GM19043 (cell line): ENCODE measurements around the gene LY6G6D.

Experiments used
- ATAC-seq: cut with Tn5 transposase; IDR thresholded peaks from one replicate; pipeline ENCODE4 v1.9.1; 2021; ENCODE audit warnings: low read depth; ENCODE audit not compliant: unreplicated experiment

The LY6G6D gene

DNA sequence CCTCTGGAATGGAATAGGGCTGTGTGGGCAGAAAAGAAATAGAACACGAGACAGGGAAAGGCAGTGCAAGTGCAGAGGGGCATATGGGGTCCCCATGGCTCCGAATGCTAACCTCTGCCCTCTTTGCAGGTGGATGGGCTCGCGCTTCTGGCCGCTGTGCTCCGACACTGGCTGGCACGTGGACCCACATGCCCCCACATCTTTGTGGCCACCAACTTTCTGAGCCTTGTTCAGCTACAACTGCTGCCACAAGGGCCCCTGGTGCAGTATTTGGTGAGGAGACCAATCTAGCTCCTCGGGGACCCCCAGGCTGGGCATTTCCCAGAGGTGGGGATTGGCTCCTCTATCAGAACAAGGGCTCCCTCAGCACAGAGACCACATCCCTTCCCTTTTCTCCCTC lies 46.2 kb downstream of the LY6G6D start:
- no peak for ATAC-seq

DNA sequence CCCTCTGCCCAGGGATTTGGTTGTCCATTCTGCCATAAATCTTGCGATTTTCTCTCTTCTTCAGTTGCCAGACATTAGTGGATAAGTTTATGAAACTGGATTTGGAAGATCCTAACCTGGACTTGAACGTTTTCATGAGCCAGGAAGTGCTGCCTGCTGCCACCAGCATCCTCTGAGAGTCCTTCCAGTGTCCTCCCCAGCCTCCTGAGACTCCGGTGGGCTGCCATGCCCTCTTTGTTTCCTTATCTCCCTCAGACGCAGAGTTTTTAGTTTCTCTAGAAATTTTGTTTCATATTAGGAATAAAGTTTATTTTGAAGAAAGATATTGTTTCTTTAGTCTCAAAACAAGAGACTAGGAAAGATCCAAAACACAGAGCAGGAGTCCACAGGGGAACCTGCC lies 47.2 kb downstream of the LY6G6D start, which contains the start of gene SAPCD1:
Gene SAPCD1, plus strand, starts transcription at position 301 of the 400 bp plus-strand sequence. CDS start 399 bp downstream, outside the sequence.
- no peak for ATAC-seq

DNA sequence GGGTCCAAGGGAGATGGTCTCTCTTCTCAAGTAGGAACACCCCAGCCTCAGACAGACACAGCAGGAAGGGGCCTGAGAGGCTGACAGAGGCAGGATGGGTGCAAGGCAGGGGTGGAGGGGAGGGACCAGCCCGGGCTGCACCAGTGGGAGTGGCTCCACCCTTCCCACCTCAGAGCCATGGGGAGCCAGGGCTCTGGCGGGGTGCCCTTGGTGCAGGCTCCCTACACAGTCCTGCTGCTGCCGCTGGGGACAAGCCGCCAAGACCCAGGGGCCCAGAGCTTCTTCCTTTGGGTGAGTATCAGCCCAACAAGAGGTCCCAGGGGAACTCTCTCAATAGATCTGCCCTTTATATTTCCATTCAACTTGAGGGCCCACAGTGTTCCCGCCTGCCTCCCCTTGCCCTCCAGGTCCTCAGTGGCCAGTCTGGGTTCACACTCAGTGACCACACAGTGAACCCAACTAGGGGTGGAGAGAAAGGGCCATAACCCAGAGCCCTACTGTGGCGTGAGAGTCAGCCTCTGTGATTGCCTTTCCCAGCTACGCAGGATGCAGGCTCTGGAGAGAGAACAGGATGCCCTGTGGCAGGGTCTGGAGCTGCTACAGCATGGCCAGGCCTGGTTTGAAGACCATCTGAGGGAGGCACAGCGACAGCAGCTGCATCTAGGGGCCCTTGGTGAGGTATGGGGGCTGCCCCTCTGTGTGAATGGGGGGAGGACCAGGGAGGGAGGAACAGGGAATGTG lies 47.9 kb downstream of the LY6G6D start:
- no peak for ATAC-seq

DNA sequence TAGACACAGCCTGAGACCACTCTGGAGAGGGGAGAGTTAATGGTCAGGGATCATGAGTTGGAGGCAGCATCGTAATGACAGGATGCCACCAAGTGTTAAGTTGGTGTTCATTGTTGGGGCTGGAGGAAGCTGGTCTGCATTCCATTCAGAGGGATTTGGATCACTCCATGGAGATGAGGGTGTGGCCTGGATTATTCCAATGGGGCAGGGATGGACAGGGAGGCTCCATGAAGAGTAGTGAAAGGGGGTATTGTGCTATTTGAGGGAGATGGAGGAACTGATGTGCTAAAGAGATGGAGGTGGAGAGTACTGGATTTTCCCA lies 48.4 kb downstream of the LY6G6D start:
- no peak for ATAC-seq

DNA sequence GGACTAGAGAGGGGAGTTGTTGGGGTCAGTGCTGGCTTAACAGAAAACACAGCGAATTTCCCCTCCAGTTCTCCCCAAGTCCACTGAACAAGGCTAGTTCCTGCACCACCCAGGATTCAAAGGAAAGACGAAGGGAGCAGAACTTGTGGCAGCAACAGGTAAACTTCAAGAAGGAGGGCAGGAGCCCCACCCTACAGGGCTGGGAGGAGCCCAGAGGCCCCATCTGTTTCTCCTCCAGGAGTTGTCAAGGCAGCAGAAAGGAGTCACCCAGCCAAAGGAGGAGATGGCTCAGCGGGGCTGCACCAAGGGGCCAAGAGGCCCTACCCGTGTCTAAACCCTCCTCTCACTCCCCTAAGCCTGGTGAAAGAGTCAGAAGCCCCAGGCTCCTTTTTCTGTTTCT lies 49.0 kb downstream of the LY6G6D start:
- ATAC-seq: no peak

DNA sequence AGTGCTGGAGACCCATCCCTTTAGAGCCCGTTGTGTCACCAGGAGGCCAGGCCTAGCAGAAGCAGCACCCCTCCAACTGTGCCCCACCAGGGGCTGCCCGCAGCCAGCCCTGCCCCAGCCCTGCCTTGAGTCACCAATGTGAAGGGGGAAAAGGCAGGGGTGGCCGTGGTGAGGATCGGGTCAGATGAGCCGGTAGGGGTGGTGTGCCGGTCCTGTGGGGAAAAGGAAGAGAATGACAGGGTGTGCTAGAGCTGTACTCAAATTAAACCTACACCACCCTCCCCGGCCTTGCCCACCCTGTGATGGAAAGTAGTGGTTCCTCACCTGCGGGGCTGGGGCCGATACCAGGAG lies 50.4 kb downstream of the LY6G6D start:
- ATAC-seq: no peak

DNA sequence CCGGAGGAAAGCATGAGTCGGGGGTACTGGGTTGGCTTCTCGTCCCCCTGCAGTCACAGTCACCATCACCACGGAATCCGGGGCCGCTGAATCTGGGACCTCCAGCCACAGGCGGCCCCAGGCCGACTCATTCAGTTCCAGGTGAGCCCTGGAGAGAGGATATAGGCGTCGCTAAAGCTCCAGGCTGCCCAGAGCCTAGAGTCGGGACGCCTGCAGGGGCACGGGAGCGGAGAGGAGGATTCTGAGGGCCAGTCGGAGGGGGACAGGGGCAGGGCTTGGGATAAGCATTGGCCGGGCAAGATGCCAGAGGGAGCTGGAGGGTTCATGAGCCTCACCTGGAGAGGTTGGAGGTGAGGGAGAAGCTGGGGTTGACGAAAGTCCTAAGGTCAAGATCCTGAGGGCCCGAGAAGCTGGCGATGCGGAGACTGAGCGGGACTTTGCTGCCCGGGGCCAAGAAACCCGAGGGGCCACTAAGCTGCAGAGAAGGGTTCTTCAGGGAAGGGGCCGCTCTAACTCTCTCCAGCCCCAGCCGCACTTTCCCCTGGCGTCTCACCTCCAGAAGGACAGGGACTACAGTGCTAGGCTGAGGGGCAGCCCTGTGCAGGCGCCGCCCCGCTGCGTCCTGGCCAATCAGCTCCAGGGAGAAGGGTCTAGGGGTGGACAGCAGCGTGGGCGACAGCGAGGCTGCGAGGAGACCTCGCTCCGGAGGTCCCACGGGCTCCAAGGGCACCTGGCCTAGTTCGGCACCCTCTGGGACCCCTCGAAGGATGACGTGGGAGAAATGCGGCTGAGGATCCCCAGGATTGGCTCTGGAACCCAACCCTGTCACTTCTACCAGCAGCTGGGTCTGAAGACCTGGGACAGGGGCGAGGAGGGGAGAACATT lies 51.0 kb downstream of the LY6G6D start:
- no peak for ATAC-seq

DNA sequence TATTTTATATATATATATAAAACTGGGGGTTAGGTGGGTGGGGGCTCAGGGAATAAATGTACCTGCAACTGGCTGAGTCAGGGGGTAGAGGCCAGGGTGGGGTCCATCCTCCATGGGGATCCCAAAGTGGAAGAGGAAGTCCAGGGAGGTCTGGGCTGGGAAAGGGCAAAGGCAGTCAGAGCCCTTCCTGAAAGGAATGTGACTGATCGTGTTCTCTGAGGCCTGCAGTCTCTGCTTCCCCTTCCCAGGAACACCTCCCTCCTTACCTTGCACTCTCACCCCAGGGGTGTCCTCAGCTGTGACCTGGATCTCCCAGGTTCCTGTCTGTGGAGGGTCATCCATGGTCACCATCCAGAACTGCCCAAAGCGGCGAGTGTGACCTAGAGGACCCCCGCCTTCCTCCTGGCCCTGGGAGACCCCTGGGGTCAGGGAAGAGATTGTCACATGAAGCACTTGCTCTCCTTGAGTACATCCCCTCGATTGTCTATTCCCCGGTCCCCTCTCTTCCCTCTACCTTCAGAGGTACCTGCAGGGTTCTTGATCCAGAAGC lies 52.0 kb downstream of the LY6G6D start:
- ATAC-seq: no peak
